ENCODE results near the gene TRAPPC3L.

TRAPPC3L gene

GRCh38 chr6:116450769-116451740, 94.4 kb downstream of the TRAPPC3L start:
- H3K4me3 ChIP-seq (ENCODE audit: low read depth, low read length) = no peak overlapping the region
- no peaks in the 10 kb centered on the region for H3K36me3 ChIP-seq (ENCODE audit: control insufficient read depth, insufficient read depth, low read length)
- no peak overlapping the region for H3K27ac ChIP-seq (ENCODE audit: low read depth, low read length)
- H3K4me1 ChIP-seq (ENCODE audit: control insufficient read depth, insufficient read depth, low read length) = no peaks in the 10 kb centered on the region
- no peak overlapping the region for H3K9ac ChIP-seq (ENCODE audit: low read length)
- H3K9me3 ChIP-seq (ENCODE audit: control insufficient read depth, insufficient read depth, low read depth, low read length) = no peaks in the 10 kb centered on the region
- H3K27me3 ChIP-seq (ENCODE audit: control insufficient read depth, insufficient read depth, low read length) = no peaks in the 10 kb centered on the region

DNA sequence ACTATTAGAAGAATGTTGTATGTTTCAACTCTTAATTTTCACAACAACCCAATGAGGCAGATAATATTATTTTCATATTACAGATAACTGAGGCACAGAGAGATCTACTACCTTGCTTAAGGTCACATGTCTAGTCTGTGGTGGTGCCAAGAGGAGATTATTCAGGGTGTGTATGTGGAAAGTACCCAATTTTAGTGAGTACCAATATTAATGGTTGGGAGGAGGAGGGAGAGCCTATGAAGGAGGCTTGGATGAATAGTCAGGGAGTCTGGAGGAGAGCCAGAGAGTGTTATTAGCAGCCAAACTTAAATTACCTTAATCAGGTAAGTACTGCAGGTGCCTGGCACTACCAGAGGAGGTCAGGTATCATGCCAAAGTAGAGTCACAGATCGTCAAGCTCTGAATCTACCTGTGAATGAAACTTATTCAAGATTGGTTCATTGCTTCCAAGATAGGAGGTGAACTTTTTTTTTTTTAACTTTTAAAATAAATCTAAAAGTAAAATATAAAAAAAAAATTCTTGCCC, 95.2 kb downstream of the TRAPPC3L start:
- Histone ChIP-seq H3K4me1 (ENCODE audit: control insufficient read depth, insufficient read depth, low read length) (no peaks in the 10 kb centered on the region), H3K36me3 (ENCODE audit: control insufficient read depth, insufficient read depth, low read length) (no peaks in the 10 kb centered on the region), H3K27me3 (ENCODE audit: control insufficient read depth, insufficient read depth, low read length) (no peaks in the 10 kb centered on the region), H3K27ac (ENCODE audit: low read depth, low read length) (no peak overlapping the region), H3K9ac (ENCODE audit: low read length) (no peak overlapping the region), H3K4me3 (ENCODE audit: low read depth, low read length) (no peak overlapping the region), H3K9me3 (ENCODE audit: control insufficient read depth, insufficient read depth, low read depth, low read length) (no peaks in the 10 kb centered on the region)

- H3K9ac ChIP-seq (ENCODE audit: low read length) = no peak overlapping the region
- H3K27me3 ChIP-seq (ENCODE audit: control insufficient read depth, insufficient read depth, low read length) = no peaks in the 10 kb centered on the region
- H3K9me3 ChIP-seq (ENCODE audit: control insufficient read depth, insufficient read depth, low read depth, low read length) = no peaks in the 10 kb centered on the region
- no peak overlapping the region for H3K27ac ChIP-seq (ENCODE audit: low read depth, low read length)
- H3K36me3 ChIP-seq (ENCODE audit: control insufficient read depth, insufficient read depth, low read length) = no peaks in the 10 kb centered on the region
- no peaks in the 10 kb centered on the region for H3K4me1 ChIP-seq (ENCODE audit: control insufficient read depth, insufficient read depth, low read length)
- H3K4me3 ChIP-seq (ENCODE audit: low read depth, low read length) = no peak overlapping the region
Observed at GRCh38 chr6:116449565-116449964, 95.9 kb downstream of the TRAPPC3L start.

DNA sequence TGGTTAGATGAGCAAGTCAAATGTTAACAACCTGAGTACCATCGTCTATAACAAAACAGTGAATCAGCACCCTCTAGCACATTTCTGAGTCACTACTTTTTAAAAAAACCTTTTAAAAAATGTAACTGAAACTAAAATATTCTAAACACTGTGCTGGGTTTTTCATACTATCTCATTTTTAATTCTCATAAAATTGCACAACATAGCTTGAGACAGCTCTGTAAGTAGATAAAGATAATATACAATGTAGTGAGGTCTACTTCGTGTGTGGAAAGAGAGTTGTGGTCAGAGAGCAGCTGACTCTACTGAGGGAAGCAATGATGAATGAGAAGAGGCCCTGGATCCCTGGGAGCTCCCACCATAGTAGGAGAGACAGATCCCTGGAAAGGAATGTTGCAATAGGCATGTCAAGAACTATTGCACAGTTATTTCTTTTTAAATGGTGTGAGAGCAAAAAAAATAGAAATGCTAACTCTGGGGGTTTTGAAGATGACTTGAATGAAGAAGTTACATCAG, 97.9 kb downstream of the TRAPPC3L start:
- Histone ChIP-seq H3K4me1 (ENCODE audit: control insufficient read depth, insufficient read depth, low read length) (no peaks in the 10 kb centered on the region), H3K27me3 (ENCODE audit: control insufficient read depth, insufficient read depth, low read length) (no peaks in the 10 kb centered on the region), H3K27ac (ENCODE audit: low read depth, low read length) (no peak overlapping the region), H3K4me3 (ENCODE audit: low read depth, low read length) (no peak overlapping the region), H3K9me3 (ENCODE audit: control insufficient read depth, insufficient read depth, low read depth, low read length) (no peaks in the 10 kb centered on the region), H3K9ac (ENCODE audit: low read length) (no peak overlapping the region), H3K36me3 (ENCODE audit: control insufficient read depth, insufficient read depth, low read length) (no peaks in the 10 kb centered on the region)

- H3K27me3 ChIP-seq (ENCODE audit: control insufficient read depth, insufficient read depth, low read length) = no peaks in the 10 kb centered on the region
- H3K4me3 ChIP-seq (ENCODE audit: low read depth, low read length) = no peak overlapping the region
- no peak overlapping the region for H3K9ac ChIP-seq (ENCODE audit: low read length)
- H3K27ac ChIP-seq (ENCODE audit: low read depth, low read length) = no peak overlapping the region
- H3K4me1 ChIP-seq (ENCODE audit: control insufficient read depth, insufficient read depth, low read length) = no peaks in the 10 kb centered on the region
- H3K36me3 ChIP-seq (ENCODE audit: control insufficient read depth, insufficient read depth, low read length) = no peaks in the 10 kb centered on the region
- H3K9me3 ChIP-seq (ENCODE audit: control insufficient read depth, insufficient read depth, low read depth, low read length) = no peaks in the 10 kb centered on the region
Observed at GRCh38 chr6:116447052-116447451, 98.4 kb downstream of the TRAPPC3L start.

DNA sequence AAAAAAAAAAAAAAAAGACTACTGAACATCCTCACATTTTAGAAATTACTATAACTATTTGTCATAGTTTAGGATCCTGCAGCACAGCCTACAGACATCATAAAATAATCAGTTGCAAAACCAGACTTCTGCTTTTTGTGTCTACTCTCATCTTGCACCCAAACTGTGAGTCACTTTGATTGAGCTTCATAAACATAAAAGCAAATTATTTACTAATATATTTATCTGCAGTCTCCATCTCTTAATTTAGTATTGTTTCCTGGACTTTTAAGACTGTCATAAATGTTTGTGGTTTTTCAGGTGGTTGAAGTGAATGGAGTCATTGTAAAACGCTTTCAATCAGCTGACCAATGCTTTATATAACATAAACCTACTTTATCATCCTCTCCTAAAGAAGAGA, 99.1 kb downstream of the TRAPPC3L start:
- Histone ChIP-seq H3K36me3 (ENCODE audit: control insufficient read depth, insufficient read depth, low read length) (no peaks in the 10 kb centered on the region), H3K9ac (ENCODE audit: low read length) (no peak overlapping the region), H3K27ac (ENCODE audit: low read depth, low read length) (no peak overlapping the region), H3K4me3 (ENCODE audit: low read depth, low read length) (no peak overlapping the region), H3K9me3 (ENCODE audit: control insufficient read depth, insufficient read depth, low read depth, low read length) (no peaks in the 10 kb centered on the region), H3K4me1 (ENCODE audit: control insufficient read depth, insufficient read depth, low read length) (no peaks in the 10 kb centered on the region), H3K27me3 (ENCODE audit: control insufficient read depth, insufficient read depth, low read length) (no peaks in the 10 kb centered on the region)

- Histone ChIP-seq H3K4me1 (ENCODE audit: control insufficient read depth, insufficient read depth, low read length) (no peaks in the 10 kb centered on the region), H3K27me3 (ENCODE audit: control insufficient read depth, insufficient read depth, low read length) (no peaks in the 10 kb centered on the region)
Observed at GRCh38 chr6:116445102-116445501, 100.4 kb downstream of the TRAPPC3L start.

More at GRCh38 chr6:116445102-116445501, 100.4 kb downstream of the TRAPPC3L start:
- Histone ChIP-seq H3K36me3 (ENCODE audit: control insufficient read depth, insufficient read depth, low read length) (no peaks in the 10 kb centered on the region), H3K27ac (ENCODE audit: low read depth, low read length) (no peak overlapping the region), H3K9ac (ENCODE audit: low read length) (no peak overlapping the region), H3K9me3 (ENCODE audit: control insufficient read depth, insufficient read depth, low read depth, low read length) (no peaks in the 10 kb centered on the region), H3K4me3 (ENCODE audit: low read depth, low read length) (no peak overlapping the region)
